AML-193 (cell line): Measurements from ENCODE around the gene CDH23.

Experiments used
- DNase-seq, 2 experiments: peaks; one replicate each; lab custom pipeline; 2025; lab: John Stamatoyannopoulos, UW

CDH23 gene

DNA sequence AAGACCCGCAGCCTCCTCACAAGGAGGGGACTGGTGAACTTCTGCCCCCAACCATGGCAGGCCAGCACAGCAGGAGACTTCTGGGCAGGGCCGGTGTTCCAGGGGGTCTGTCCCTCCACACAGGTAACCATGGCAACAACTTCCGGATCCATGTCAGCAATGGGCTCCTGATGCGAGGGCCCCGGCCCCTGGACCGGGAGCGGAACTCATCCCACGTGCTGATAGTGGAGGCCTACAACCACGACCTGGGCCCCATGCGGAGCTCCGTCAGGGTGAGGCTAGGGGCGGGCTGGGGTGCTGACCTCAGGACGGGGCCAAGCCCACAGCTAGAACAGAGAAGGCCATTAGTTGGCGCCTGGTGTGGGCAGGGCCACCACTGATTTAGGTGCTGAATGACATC lies 328.5 kb downstream of the CDH23 start:
- DNase-seq, result no peak

DNA sequence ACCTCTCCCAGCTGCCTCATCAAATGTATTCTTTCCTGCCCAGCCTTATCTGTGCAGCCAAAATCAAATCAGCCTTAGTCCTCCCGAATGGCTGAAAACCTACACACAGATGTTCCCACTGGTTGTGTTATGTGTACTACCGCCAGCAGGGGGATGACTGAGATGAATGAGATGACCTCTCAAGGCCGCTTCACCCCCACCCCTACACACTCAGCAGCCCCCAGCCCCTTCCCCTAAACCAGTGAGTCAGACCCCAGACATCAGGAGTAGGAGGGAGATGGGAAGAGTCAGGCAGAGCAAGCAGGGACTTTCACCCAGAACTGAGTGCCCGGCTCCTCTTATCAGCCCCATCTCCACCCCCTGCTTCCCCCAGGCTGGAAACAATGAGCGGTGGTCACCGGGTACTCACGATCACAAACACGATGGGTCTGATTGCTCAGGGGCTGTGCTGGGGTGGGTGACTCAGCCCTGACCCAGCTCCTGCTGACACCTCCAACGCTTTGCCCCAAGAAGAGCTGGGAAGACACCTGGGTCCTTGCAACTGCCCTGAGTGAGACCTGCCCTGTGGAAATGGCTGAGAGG lies 329.4 kb downstream of the CDH23 start:
- peak in 1 of 2 experiments; percentile 18 for DNase-seq

DNA sequence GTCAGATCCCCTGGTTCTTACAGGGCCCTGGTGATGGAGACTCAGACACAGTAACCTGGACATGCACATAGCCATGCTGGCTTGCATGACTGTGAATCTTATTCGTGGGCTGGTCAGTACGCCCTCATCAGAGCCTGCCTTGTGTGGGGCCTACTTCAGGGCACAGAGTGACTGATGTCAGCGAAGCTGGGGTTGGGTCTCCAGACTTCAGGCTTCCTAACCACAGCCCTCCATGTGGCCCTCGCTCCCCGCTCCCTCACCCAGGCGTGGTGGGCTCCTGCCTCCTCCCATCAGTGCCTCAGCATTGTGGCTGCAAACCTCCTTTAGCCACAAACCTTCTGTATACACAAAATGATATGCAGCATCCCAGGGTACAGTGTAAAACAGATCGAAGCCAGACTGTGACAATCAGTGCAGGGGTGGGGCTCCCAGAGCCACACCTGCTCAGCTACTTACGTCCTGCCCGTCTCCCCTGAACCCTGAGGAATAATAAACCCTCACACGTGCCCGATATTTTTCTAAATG lies 329.9 kb downstream of the CDH23 start:
- no peak for DNase-seq

DNA sequence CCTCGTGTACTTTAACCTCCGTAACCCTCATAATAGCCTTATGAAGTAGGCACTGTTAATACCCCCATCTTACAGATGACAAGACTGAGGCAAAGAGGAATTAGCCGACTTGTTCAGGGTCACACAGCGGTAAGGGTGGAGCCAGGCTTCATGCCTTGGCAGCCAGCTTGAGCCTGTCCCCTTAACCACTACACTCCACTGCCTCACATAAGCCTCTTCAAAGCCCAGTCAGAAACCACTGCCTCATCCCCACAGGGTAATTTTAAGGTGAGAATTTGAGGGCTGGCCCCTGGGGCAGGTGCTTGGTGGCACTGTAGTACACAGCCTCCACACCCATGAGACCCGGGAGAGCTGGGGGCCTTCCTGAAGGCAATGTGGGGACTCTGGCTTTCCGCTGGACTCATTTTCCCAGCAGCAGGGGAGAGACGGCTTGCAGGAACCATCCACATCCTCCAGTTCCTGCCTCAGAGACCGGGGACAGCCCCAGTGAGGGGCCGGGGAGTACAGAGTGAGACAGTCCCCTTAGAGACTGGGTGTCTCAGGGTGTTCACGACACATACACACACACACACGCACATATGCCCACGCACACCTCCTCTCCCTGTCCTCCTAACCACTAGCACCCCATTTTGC lies 330.5 kb downstream of the CDH23 start:
- no peak for DNase-seq

DNA sequence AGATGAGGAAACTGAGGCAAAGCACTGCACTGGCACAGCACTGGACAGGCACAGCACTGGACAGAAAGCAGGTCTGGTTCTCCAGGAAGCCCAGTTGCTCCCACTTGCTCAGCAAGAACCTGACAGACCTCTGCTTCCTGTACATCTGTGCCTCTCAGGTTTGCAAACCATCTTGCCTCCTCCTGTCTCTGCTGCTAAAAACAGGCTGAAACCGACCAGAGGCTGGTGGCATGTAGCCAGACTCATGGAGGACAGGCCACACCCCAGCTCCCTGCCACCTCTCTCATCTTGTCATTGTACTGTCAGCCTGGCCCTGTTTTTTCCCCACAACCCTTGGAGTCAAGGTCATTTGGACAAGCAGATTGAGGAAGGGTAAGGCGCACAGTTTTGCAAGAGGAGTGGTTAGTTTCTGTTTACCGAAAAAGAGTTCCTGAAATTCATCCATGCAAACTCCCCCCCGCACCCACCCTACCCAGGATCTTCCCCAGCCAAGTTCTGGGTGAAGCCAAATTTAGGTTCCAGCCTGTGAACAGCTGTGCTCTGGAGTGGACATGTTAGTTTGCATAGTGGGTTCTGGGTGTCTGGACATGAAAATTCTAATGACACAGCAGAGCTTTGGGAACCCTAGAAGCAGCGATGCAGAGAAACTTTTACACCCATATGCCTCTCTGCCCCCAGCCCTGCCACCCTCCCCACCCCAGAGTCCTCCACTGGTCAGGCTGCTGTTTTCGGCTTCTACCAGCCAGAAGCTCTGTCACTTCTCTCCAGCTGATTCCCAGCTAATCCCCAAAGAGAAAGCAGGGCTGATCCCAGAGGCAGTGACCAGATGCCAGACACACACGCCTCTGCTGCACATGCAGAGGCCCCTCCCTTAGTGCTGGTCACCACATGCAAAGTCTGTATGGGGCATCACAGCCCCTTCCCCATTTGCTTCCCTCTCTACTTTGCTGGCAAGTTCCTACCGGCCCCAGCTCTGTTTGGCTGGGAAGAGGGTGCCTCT lies 331.3 kb downstream of the CDH23 start:
- peak; percentile 89 to 90 for DNase-seq

DNA sequence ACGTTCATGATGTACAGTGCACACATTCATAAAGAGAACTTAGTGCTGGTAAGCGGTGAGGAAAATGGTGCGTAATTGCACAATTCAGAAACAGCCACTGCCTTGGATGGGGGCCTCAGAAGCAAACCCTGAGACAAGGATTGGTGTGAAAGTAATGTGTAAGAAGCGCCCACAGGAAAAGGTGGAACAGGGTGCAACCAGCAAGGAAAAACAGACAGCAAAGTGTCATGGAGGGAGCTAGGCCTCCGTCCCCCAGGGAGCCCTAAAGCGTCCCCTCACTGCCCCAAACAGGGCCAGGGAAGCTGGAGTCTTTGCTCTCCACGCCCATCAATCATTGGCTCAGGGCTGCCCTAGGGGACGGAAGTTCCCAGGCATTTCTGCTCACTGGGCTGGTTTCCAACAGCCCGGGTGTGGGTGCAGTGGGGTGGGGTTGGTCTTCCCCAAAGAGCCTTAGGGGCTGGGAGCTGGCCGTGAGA lies 332.5 kb downstream of the CDH23 start:
- peak; percentile 77 to 84 for DNase-seq

DNA sequence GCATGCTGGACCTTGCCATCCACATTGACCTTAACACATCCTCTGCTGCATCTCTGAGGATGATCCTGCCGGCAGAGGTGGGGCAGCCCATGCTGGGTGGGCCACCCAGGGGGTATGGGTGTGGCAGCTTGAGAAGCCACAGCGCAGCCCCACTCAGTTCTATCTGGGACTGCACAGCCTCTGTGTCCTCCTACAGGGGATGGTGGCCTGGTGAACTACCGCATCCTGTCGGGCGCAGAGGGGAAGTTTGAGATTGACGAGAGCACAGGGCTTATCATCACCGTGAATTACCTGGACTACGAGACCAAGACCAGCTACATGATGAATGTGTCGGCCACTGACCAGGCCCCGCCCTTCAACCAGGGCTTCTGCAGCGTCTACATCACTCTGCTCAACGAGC lies 335.1 kb downstream of the CDH23 start:
- no peak for DNase-seq

DNA sequence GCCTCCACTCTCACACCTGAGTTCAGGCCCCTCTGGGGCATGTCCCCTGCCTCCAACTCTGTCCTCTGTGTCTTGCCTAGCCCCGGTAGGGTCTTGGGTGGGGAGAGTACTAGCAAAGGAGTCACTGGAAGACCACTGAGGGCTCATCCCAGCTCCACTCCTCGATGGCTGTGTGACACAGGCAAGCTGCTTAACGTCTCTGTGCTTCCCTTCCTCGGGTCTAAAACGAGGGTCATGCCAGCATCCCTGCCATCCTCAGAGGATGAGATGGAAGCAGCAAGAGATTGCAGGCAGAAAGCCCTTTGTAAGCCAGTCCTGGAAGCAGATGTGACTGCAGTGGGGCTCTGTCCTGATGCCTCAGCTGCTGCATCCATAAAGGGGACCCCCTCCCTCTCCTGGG lies 338.1 kb downstream of the CDH23 start:
- no peak for DNase-seq

DNA sequence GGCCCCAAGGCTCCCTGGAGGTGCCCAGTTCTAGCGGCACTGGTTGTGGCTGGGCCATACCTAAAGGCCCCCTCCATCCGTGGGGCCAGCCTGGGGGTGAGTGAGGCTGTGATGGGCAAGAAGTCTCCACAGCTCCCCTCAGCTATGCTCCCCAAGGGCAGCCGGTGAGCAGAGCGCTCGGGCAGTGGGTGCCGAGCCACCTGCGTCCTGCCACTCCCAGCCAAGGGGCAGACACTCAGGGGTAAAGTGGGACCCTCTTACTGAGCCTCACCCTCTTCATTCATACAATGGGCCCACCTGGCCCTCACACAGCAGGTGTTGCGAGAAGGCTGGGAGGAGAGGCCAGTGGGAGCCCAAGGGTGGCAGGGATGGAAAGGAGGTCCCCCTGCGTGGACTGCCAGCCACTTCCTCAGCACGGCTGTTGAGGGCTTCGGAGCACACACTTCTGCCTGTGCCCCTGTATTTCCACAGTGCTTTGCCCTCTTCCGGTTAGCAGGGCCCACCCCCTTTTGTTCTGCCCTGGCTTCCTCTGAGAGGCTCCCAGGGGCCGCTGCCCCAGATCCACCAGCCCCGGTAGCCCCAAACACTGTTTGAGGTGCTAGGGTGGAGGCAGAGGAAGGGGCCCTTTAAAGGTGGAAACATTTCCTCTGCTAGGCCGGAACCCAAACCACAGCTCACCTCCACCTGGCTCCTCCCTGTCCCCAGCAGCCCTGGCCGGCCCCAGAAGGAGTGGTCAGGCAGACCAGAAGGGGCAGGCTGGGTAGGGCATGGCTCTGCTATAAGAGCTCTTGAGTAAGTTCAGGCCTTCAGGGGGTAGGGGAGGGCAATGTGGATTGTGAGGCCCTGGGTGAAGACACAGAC lies 339.2 kb downstream of the CDH23 start:
- no peak for DNase-seq

DNA sequence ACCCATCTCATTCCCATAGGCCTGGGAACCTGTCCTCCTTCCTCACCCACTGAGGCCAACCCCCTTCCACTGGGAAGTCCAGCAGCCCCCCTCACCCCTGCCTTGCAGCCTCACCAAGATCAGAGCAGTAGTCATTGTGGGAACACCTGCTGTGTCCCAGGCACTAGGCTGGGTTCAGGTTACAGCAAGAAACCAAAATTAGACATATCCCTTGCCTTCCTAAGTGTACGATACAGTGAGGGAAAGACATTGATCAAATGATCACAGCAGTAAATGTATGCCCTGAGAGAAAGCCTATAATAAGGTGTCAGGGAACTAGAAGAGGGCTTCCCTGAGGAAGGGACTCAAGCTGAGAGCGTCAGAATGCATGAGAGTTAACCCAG lies 339.8 kb downstream of the CDH23 start:
- no peak for DNase-seq

DNA sequence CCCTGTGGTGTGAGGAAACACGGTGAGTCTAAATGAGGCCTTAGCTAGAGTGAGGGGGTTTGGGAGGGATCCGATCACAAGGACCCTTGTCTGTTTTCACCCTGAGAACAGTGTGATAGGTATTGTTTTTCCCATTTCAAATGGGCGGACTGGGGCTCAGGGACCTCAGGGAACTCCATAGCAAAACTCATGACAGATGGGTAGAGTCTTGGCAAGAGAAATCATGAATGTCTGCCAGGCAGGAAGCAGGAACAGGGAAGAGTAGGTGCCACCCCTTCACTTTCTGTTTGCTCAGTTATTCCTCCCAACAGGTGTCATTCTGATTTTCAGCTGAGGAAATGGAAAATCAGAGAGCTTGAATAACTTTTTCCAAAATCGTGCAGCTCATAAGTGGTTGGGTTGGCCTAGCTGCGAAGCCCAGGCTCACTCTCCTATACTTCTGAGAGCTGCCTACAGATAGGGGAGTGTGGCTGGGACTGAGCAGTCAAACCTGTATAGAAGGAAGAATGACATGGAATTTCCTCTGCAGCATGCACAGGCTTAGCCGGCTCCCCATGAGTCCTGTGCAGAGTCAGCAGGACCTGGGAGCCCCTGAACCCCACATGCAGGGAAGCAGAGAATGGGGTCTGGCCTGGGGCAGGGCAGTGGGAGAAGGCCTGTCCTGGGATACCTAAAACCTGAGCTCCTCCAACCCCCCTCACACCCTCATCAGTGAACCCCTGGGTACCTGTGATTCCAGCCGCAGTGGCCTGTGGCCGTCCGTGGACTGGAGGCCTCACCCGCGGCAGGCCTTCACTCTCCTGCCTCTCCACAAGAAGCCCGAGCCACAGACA lies 340.5 kb downstream of the CDH23 start:
- DNase-seq, result no peak

DNA sequence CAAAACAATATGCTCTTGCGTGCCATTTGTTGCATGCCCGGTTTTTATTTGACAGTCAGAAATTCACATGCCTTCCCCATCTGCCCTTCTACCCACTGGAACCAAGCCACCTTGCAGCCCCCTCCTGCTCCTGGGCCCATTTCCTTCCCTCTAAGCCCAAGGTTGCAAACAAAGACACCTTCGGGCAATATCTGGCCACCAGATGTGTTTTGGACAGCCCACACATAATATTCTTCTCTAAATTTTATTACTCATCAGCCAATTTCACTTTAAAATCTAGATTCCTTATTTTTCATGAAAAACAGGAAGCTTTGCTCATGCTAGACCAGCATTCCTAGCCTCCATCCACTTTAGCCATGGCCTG lies 341.1 kb downstream of the CDH23 start:
- no peak for DNase-seq

DNA sequence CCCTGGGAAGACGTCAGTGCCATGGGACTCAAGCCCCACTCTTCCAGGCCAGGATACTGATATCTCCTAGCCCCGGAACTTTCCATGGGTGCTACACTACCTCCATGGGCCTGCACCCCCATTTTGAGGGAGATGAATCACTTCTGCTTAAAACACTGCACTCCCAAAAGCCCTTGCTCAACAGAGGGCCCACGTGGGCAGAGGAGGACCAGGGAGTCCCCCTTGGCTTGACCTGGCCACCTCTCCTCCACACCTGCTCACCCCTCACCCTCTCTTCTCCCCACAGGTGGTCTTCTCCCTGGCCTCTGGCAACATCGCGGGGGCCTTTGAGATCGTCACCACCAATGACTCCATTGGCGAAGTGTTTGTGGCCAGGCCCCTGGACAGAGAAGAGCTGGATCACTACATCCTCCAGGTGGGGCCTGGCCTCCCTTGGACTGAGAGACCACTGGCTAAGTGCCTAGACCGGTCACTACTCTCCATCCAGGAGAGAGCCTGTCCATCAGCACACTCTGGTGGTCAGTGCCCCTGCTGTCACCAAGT lies 342.7 kb downstream of the CDH23 start:
- DNase-seq, result no peak

DNA sequence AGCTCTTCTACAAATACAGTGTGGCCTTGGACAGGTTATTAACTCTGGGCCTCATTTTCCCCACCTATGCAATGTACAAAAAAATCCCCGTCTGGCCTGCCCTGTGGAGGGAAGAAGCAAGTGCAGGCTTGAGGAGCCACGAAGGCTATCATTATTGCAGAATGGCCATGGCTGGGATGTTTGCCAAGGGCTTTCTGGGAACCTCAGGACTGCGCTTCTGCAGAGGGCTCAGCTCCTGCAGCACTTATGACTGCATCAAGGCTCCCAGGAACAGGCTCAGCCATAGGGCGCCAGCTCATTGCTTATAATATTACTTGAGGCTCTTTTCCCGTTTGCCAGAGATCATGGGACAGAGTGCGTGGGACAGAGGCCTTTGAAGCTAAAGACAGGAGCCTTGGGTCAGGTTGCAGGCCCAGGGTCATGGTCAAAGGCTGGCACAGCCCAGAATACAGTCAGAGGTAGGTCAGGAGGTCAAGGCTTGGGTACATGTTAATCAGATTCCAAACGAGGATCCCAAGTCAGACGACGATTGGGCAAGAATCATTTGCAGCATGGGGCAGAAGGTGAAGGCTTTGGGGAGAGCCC lies 343.4 kb downstream of the CDH23 start:
- peak; percentile 56 to 63 for DNase-seq

DNA sequence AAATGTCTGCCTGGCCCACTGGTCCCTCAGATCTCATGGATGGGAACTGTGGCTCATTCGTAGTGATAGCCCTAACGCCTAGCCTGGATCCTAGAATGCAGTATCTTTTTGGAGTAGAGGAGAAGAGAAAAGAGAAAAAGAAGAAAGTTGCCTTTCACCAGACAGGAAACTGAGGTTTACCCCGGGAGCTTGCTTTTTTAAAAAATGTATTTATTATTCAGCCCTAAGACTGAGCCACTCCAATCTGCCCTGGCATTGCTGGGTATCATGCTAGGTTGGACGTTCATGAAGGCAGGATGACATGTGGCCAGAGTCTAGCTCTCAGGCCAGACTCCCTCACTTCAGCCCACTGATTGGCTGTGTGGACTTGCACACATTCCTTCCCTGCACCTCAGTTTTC lies 344.3 kb downstream of the CDH23 start:
- no peak for DNase-seq

DNA sequence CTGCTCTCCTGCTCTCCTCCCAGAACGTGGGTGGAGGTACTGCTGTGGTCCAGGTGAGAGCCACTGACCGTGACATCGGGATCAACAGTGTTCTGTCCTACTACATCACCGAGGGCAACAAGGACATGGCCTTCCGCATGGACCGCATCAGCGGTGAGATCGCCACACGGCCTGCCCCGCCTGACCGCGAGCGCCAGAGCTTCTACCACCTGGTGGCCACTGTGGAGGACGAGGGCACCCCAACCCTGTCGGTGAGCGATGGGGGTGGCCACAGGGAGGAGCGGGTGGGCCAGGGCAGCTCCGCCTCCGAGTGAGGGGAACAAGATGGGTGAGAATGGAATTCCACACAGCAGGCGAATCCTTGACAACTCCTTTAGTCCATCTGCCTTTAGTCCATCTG lies 345.0 kb downstream of the CDH23 start:
- DNase-seq, result no peak

DNA sequence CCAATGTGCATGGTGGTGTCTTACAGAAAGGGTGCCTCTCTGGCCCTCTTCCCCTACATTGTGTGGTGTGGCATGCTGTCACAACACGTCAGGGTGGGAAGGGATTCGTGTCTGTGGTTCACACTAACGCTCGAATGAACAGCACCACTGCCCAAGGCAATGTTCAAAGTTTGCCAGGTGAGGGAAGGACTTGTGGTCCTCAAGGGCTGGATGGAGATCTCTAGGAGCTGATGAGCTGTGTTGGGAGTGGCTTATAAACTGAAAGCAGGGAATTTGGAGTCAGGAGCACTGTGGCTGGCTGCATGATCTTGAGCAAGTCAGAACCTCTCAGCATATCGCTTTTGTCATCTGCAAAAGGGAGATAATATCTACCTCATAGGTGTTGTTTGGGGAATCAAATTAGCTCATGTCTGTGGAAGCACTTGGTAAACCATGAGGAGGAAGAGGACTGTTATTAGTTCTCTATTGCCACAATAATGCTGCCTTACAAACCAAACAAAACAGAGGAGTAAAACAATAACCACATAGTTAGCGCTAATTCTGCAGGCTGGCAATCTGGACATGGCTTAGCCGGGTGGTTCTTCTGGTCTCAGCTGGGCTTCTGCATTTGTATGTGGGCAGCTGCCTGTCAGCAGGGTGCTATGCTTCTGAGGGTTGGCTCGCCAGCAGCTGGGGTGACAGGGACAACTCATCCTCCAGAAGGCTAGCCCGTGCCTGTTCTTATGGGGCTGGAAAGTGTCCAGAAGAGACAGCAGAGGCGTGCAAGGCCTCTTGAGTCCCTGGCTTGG lies 345.8 kb downstream of the CDH23 start:
- DNase-seq, result no peak

DNA sequence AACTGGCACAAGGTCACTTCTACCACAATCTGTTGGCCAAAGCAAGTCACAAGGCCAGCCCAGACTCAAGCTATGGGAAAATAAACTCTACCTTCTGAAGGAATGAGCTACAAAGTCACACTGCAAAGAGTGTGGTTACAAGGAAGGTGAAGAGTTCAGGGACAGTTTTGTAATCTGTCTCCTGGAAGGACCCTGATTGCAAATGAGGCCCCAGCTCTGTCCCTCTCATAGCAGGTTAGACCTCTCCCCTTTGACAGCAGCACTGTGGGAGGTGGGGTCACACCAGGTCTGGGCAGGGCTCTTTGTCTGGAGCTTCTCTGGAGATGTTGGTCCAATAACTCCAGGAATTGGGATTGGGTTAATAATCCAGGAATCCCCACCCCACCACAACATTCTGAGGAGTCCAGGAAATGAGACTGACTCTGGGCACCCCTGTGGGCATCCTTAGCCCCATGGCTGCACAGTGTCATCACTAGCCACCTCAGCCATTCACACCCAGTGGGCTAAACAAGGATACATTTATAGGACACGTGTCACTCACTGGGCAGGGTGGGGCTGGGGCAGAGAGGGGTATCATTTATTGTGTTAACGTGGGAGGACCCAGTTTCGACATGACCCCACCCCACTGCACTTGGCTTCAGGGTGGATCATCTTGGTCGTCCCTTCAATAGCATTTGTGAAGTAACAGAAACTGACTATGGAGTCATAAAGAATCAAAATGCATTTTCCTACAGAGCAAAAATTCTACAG lies 346.5 kb downstream of the CDH23 start:
- peak; percentile 50 to 55 for DNase-seq

DNA sequence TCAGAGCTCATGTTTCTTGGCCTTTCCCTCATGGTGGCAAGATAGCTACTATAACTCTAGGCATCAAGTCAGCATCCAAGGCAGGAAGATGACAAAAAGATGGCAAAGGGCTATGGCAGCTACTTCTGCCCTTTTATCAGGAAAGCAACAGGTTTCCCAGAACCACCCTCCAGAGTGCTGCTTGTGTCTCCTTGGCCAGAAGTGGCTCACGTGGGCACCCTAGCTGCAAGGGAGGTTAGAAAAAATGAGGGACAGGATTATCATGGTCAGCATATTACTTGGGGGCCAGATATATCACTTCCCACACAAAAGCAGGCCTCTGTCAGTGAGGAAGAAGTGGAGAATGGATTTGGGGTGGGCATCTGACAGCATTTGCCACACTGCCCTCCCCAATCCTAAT lies 347.1 kb downstream of the CDH23 start:
- no peak for DNase-seq
